GM19438 (cell line): ENCODE data around the gene ARHGEF38.
"Not testable (repeated sequence)": the region's sequence is repeated elsewhere in the genome, so short reads cannot be mapped to it uniquely, and the experiment has no call there.

Experiments used
- ATAC-seq: cut with Tn5 transposase; IDR thresholded peaks from one replicate; pipeline ENCODE4 v1.9.1; 2021; ENCODE audit warnings: low read depth; ENCODE audit not compliant: unreplicated experiment

ARHGEF38 gene

DNA sequence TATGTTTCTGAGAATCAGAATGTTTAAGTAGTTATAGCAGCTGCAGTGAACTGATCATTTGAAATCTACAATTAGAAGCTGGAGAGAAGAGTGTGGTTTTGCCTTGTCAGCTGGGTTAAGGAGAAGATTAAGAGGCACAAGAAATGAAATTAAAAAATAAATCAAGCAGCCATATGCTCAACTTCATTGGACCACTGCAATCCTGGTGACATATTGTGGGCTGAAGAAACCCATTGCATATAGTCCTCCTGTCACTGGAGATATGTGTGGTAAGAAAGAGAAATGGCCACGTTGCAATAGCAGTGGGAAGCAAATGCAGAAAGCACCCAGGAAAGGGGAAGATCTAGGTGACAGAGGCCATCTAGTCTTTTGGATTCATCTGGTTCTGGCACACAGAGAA, 93.0 kb downstream of the ARHGEF38 start:
- ATAC-seq, result no peak

DNA sequence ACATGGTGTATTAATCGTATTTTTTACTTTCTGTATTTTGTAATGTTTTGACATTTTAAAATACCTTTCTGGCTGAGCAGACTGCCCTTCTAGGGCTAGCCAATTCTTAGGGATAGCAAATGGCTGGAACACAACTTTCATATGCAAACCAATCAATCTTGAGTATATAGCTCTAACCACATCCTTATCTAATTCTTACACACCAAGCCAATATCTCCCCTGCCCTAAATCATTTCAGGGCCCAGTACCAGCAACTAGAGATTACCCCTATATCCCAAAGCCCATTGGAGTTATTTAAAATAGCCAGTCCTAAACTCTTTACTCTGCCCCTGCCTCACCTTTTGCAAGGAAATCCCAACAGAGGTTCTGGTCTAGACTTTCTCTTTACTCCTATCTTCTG, 97.8 kb downstream of the ARHGEF38 start:
- no peak for ATAC-seq

DNA sequence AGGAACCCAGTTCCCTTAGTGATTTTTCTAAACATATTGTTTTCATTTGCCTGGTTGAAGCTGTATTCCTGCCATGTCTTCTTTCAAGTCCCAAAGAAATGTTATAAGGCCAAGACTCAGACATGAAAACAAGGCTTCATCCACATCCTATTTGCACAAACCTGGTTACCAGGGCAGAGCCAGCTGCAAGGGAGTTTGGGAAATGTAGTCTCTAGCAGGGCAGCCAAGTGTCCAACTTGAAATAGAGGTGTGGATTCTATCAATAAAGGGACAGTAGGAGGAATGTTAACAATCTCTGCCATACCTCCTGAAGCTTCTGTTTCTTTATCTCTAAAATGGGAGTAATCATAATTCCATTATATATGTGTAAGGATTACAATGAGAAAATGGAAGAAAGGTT, 99.5 kb downstream of the ARHGEF38 start:
- ATAC-seq, result no peak

DNA sequence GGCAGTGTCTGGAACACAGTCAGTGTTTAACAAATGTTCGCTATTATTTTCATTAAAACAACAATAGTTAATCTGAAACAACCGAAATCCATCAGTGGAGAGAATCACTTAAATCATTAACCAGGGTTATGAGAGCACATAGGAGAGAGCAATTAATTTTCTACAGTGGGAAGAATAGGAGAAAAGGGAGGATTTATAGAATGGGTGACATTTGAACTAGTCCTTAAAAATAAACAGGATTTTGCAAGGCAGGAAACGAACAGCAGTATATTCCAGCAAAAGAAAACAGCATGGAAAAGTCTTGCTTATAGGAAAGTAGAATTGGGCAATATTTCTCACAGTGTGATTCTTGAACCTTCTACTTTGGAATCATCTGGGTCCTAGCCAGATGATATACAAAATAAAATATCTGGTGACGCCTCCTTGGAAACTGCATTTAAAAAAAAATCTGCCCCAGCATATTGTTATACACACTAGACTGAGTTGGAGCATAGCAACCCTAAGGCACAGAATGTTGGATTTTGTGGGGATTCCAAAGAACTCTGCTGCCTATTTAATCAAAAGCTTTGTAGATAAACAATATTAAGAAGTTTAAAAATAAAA, 100.0 kb downstream of the ARHGEF38 start:
- no peak for ATAC-seq

- no peak for ATAC-seq
Observed at GRCh38 chr4:105657117-105657765, 104.8 kb downstream of the ARHGEF38 start.

- ATAC-seq, result no peak
Observed at GRCh38 chr4:105659190-105659589, 106.8 kb downstream of the ARHGEF38 start.

DNA sequence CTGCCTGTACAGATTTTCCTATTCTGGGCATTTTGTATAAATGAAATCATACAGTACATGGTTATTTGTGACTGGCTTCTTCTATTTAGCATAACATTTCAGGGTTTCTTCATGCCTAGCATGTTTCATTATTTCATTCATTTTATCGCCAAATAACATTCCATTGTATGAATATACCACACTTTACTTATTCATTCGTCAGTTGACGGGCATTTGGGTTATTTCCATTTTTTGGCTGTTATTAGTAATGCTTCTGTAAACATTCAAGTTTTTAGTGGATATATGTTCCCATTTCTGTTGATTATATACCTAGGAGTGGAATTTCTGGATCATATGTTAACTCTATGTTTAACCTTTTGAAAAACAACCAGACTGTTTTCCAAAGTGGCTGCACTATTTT, 108.6 kb downstream of the ARHGEF38 start:
- ATAC-seq, result no peak

DNA sequence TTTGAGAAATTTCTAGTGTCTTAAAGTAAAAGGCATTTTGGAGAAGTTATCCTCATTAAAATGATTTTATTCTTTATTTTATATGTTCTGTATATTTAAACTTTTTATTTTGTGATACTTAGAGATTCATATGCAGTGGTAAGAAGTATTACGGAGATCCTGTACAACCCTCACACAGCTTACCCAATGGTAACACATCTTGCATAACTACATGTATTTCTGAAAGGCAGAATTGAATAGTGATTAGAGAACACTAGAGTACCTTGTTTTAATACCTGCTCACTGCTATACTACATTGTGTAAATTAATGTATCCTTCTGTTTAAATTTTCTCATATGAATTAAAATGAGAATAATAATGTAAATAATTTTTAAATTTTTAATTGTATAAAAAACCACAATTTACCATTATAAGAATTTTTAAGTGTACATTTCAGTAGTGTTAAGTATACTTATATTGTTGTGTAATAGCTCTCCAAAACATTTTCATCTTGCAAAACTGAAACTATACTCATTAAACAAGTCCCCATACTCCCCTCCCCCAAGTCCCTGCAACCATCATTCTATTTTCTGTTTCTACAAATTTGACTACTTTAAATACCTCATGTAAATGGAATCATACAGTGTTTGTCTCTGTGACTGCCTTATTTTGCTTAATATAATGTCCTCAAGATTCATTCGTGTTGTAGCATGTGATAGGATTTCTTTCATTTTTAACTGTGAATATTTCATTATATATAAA, 110.7 kb downstream of the ARHGEF38 start:
- ATAC-seq, result no peak

- no peak for ATAC-seq
Observed at GRCh38 chr4:105666693-105667092, 114.3 kb downstream of the ARHGEF38 start.

DNA sequence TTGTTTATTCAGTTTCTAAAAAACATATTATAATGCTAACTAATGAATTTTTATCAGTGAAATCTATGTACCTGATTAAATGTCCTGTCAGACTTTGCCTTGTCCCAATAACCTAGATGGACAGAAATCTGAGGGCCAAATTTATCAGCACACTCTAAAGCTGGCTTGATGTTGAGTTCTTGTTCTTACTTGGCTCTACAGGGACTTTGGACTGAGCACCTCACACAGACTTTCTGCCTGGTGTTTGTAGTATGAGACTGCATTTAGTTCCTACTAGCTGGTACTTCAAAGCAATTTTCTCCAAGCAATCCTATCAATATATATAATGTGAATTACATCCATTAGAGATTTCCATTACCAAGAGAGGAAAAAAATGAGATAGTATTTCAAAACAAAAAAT, 118.3 kb downstream of the ARHGEF38 start:
- ATAC-seq, result no peak

DNA sequence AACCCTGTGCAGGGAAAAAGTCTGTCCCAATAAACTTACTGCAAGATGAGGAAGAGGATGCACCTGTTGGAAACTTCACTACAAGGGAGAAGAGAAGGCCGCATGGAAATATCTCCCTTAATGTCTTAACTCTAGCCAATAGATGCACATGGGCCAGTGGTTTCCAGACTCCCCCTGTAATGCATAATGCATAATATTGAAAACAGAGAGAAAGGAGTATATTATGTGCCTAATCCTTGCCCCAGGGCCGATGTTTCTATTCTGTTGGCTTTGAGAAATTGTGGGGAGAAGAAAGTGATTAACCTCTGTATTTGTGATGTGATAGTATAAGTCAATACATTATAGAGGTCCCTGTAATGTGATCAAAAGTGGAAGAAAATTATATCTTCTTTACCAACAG, 118.9 kb downstream of the ARHGEF38 start:
- no peak for ATAC-seq

GRCh38 chr4:105674011-105674410, 121.6 kb downstream of the ARHGEF38 start:
- no peak for ATAC-seq

DNA sequence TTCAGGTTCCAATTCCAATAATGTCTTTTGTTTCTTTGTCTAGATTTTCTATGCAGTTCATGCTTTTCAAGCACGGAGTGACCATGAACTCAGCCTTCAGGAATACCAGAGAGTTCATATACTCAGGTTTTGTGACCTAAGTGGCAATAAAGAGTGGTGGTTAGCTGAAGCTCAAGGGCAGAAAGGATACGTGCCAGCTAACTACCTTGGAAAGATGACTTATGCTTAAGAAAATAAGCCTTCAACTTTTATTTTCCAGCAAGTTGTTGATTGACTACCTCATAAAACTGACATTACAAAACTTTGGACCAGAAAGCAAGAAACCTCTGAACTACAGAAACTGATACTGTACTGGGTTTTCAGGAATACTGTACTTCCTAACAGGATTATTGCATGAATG, 125.3 kb downstream of the ARHGEF38 start:
- ATAC-seq, result no peak

GRCh38 chr4:105679186-105679585, 126.8 kb downstream of the ARHGEF38 start:
- no peak for ATAC-seq

DNA sequence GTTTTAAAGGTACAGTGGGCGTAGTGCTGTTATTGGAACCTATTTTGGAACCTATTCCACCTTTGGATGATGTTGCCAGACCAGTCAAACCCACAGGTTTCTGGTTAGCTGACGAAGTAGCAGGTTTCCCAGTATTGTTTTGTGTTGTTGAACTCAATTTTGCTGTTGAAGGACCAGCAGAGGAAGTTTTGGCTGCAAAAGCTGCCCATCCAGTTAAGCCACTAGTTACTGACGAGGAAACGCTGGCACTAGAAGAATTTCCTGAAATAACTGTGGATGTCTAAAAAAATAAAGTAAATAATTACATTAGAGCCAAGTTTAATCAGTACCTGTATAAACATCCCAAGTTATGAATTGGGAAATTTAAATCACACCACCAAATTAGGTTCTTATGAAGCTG, 130.6 kb downstream of the ARHGEF38 start:
- ATAC-seq, result no peak

- ATAC-seq, result no peak
Observed at GRCh38 chr4:105686571-105686970, 134.2 kb downstream of the ARHGEF38 start.

- not testable (repeated sequence) for ATAC-seq
Observed at GRCh38 chr4:105694812-105695211, 142.4 kb downstream of the ARHGEF38 start.

- ATAC-seq, result not testable (repeated sequence)
Observed at GRCh38 chr4:105695832-105696231, 143.4 kb downstream of the ARHGEF38 start.

- ATAC-seq, result no peak
Observed at GRCh38 chr4:105698607-105699006, 146.2 kb downstream of the ARHGEF38 start.

DNA sequence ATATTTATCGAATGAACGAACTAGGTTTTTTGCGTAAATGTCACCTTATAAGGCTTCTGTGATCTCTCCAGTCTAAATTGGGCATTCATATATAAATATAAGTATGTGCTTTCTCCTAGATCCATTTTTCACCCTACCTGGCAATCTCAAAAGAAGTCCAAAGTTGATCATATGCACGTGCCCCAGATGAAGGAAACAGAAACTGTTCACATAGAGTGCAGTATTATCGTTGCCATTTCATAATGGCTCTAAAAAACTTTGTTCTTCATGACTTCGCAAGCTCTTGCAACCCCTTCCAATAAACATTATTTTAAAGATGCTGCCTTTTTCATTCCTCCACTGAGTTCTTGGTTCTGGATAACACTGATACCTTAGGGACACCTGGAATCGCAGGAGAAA, 155.4 kb downstream of the ARHGEF38 start:
- no peak for ATAC-seq

DNA sequence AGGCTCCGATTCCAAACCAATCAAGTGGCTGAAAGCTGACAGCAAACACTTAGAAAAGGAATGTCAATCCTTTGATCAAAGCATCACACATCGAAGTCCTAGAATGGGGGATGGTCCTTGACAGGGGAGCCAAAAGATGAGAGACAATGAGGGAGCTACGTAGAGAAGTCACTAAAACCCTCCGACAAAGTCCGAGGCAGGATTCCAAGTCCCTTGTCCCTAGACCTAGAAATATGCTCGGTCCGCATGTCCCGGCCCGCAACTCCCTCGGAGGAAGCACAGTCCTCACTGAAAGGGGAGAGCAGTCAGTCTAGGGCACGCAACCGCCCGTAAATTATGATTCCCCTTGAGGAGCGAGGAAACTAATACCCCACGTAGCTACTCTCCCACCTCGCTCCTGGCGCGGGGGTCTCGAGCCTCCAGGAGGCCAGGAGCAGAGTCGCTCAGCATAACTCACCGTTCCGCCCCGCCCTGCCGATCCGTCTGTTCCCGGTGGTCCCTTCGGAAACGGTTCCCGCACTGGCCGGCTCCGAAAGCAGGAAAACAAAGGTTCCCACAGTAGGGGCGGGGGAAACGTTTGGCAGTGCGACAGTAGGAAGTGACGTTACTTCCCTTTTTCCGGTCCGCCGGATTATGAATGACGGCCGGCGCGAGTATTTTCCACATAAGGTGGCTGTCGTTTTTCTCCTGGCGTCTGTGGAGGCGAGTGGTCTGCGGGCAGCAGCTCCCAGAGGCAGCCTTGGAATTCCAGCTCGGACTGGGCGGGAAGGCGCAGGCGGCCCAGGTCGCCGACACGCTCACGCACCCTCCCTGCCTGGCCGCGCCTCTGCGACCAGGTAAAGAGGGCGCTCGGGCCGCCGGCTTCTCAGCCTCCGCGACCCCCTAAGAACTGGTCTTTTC, 156.0 kb downstream of the ARHGEF38 start, which contains the start of the genes GSTCD and INTS12:
TSS of gene GSTCD (plus strand) at position 604 of the 900 bp plus-strand sequence. CDS start 8,830 bp downstream, outside the sequence.
TSS of gene INTS12 (minus strand) at position 509 of the 900 bp plus-strand sequence. CDS start 8,684 bp downstream, outside the sequence.
- ATAC-seq, result peak; percentile 70
